SK-N-SH treated with all-trans-retinoic acid at 6 μM for 48 hours (cell line): ENCODE measurements around the gene CCL14.

Source experiments
- BACH2 ChIP-seq: fragments of 250-450 bp; sonication (Bioruptor Pico); IDR thresholded peaks from 2 replicates; pipeline ENCODE4 v1.9.0; 2021; ENCODE audit warnings: mild to moderate bottlenecking, borderline replicate concordance
- ESRRG ChIP-seq: fragments of 250-450 bp; sonication (Bioruptor Pico); IDR thresholded peaks from 2 replicates; pipeline ENCODE4 v1.6.1; 2021; ENCODE audit warnings: mild to moderate bottlenecking
- GLIS3 ChIP-seq: fragments of 250-450 bp; sonication (Bioruptor Pico); IDR thresholded peaks from 2 replicates; pipeline ENCODE4 v1.5.0; 2020; ENCODE audit warnings: mild to moderate bottlenecking, moderate library complexity
- POU6F1 ChIP-seq: fragments of 250-450 bp; sonication (Bioruptor Pico); IDR thresholded peaks from 2 replicates; pipeline ENCODE4 v1.8.0; 2021; ENCODE audit warnings: low read depth, mild to moderate bottlenecking, moderate library complexity, borderline replicate concordance
- RARB ChIP-seq: fragments of 250-450 bp; sonication (Bioruptor Pico); IDR thresholded peaks from 2 replicates; pipeline ENCODE4 v1.8.0; 2021; ENCODE audit warnings: mild to moderate bottlenecking, moderate library complexity
- SNAI2 ChIP-seq: fragments of 250-450 bp; sonication (Bioruptor Pico); IDR thresholded peaks from 2 replicates; pipeline ENCODE4 v1.5.0; 2020; ENCODE audit warnings: mild to moderate bottlenecking, moderate library complexity
- TSHZ2 ChIP-seq: fragments of 250-450 bp; sonication (Bioruptor Pico); IDR thresholded peaks from 2 replicates; pipeline ENCODE4 v1.5.0; 2020; ENCODE audit warnings: mild to moderate bottlenecking, moderate library complexity
- ZC3H10 ChIP-seq: fragments of 250-450 bp; sonication (Bioruptor Pico); IDR thresholded peaks from 2 replicates; pipeline ENCODE4 v1.5.1; 2021; ENCODE audit warnings: mild to moderate bottlenecking, moderate library complexity
- ZNF565 ChIP-seq: fragments of 450-650 bp; formaldehyde crosslinking; conservative IDR thresholded peaks from 2 replicates; pipeline ENCODE4 v1.5.0; 2020; ENCODE audit warnings: low read depth, mild to moderate bottlenecking, moderate library complexity
- ZNF8 ChIP-seq: fragments of 450-650 bp; formaldehyde crosslinking; IDR thresholded peaks from 2 replicates; pipeline ENCODE4 v1.5.0; 2020; ENCODE audit warnings: mild to moderate bottlenecking, moderate library complexity
- TF ChIP-seq, protein P1 (sequence below): fragments of 250-450 bp; sonication (Bioruptor Pico); IDR thresholded peaks from 2 replicates; pipeline ENCODE4 v1.5.1; 2021; ENCODE audit warnings: mild to moderate bottlenecking, moderate library complexity
- TF ChIP-seq, protein P2 (sequence below): fragments of 250-450 bp; sonication (Bioruptor Pico); IDR thresholded peaks from 2 replicates; pipeline ENCODE4 v1.8.0; 2020; ENCODE audit warnings: mild to moderate bottlenecking, moderate library complexity, borderline replicate concordance
- TF ChIP-seq, protein P3 (sequence below): fragments of 250-450 bp; sonication (Bioruptor Pico); IDR thresholded peaks from 2 replicates; pipeline ENCODE4 v1.5.1; 2020; ENCODE audit warnings: low read depth, mild to moderate bottlenecking, moderate library complexity

- TF ChIP-seq BACH2: no peak
- no peak for TF ChIP-seq ZNF8 (CRISPR knock-in tag)
- TF ChIP-seq ESRRG (CRISPR knock-in tag): no peak
- no peak for TF ChIP-seq GLIS3
- TF ChIP-seq, protein P1, sequence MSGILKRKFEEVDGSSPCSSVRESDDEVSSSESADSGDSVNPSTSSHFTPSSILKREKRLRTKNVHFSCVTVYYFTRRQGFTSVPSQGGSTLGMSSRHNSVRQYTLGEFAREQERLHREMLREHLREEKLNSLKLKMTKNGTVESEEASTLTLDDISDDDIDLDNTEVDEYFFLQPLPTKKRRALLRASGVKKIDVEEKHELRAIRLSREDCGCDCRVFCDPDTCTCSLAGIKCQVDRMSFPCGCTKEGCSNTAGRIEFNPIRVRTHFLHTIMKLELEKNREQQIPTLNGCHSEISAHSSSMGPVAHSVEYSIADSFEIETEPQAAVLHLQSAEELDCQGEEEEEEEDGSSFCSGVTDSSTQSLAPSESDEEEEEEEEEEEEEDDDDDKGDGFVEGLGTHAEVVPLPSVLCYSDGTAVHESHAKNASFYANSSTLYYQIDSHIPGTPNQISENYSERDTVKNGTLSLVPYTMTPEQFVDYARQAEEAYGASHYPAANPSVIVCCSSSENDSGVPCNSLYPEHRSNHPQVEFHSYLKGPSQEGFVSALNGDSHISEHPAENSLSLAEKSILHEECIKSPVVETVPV (CRISPR knock-in tag): no peak
- TF ChIP-seq, protein P2, sequence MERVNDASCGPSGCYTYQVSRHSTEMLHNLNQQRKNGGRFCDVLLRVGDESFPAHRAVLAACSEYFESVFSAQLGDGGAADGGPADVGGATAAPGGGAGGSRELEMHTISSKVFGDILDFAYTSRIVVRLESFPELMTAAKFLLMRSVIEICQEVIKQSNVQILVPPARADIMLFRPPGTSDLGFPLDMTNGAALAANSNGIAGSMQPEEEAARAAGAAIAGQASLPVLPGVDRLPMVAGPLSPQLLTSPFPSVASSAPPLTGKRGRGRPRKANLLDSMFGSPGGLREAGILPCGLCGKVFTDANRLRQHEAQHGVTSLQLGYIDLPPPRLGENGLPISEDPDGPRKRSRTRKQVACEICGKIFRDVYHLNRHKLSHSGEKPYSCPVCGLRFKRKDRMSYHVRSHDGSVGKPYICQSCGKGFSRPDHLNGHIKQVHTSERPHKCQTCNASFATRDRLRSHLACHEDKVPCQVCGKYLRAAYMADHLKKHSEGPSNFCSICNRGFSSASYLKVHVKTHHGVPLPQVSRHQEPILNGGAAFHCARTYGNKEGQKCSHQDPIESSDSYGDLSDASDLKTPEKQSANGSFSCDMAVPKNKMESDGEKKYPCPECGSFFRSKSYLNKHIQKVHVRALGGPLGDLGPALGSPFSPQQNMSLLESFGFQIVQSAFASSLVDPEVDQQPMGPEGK (CRISPR knock-in tag): no peak
- TF ChIP-seq ZNF565 (CRISPR knock-in tag): no peak
- no peak for TF ChIP-seq RARB
- TF ChIP-seq ZC3H10 (CRISPR knock-in tag): no peak
- TF ChIP-seq SNAI2 (CRISPR knock-in tag): no peak
- TF ChIP-seq, protein P3, sequence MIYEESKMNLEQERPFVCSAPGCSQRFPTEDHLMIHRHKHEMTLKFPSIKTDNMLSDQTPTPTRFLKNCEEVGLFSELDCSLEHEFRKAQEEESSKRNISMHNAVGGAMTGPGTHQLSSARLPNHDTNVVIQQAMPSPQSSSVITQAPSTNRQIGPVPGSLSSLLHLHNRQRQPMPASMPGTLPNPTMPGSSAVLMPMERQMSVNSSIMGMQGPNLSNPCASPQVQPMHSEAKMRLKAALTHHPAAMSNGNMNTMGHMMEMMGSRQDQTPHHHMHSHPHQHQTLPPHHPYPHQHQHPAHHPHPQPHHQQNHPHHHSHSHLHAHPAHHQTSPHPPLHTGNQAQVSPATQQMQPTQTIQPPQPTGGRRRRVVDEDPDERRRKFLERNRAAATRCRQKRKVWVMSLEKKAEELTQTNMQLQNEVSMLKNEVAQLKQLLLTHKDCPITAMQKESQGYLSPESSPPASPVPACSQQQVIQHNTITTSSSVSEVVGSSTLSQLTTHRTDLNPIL: no peak
- TF ChIP-seq TSHZ2: no peak
- no peak for TF ChIP-seq POU6F1 (CRISPR knock-in tag)
These were observed 4.6 kb downstream of the CCL14 start for GRCh38 chr17:35981908-35982330.
